Lower leg skin (tissue), 4 donors: ENCODE measurements around the gene GRIN3A. TPM values are rescaled to one million over a fixed set of nuclear protein-coding genes. Genes with fewer than 3 reads are reported as not detected.

Source experiments
- DNase-seq, 2 donors: peaks; one replicate each; pipeline ENCODE4 v3.0.0-alpha.2; 2019; ENCODE audit warnings: low spot score in 2 of 2
- H3K4me3 ChIP-seq: fragments of 200-600 bp; sonication (generic); 2 replicates; pipeline ENCODE4 v1.5.1; 2017; ENCODE audit warnings: mild to moderate bottlenecking, low read depth; ENCODE audit not compliant: poor library complexity, severe bottlenecking
- POLR2A ChIP-seq, 2 donors: fragments of 450-650 bp; IDR thresholded peaks; one replicate each; pipeline ENCODE4 v1.6.1; 2016 to 2017; ENCODE audit warnings: antibody characterized with exemption in 2 of 2, mild to moderate bottlenecking in 1 of 2, moderate library complexity in 1 of 2
- WGBS, 2 donors: methylation state at CpG; one replicate each; pipeline ENCODE4 v1.1.5; 2018; 5-methylcytosine and 5-hydroxymethylcytosine counted together
- intact Hi-C: fragments of 100-400 bp; cut with DNase I; formaldehyde crosslinking; loops from one replicate; pipeline ENCODE4 v1.15.0; 2023; ENCODE audit warnings: low total_unique reads
- total RNA-seq, 4 donors: library from RNA; depleted of rRNA; stranded (reverse); fragments of >200 nt; gene quantifications; one replicate each; pipeline ENCODE4 v1.1.0, GENCODE V29; 2016
- TF ChIP-seq, protein P1 (sequence below), 3 donors: fragments of 450-650 bp; IDR thresholded peaks; one replicate each; pipeline ENCODE4 v1.5.1; 2016; ENCODE audit warnings: antibody characterized with exemption in 3 of 3, mild to moderate bottlenecking in 3 of 3, moderate library complexity in 2 of 3

The GRIN3A gene
- total RNA-seq, 4 donors from 2014 or later, result not detected

DNA sequence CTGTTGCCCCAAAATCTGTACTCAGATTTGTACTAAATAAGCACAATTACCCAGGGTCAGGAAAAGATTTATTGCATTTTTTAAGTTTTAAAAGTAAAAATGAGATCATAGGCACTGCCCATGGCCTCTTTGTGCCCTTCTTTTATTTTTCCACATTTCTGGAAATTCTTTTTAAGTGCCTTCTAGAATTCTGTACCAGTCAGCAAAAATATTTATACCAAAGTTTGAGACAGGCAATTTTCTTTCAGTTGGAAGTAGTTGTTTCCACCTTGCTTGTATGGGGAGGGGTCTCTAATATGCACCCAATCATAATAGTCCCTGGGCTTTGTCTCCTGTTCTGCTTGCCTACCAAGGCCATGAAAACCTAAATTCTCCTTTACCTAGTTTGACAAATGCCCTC is 210.4 kb downstream of the GRIN3A start:
- intact Hi-C loops, result no loop called here
- no peak overlapping the region for H3K4me3 ChIP-seq
- no peak for TF ChIP-seq POLR2A (IDR thresholded peaks at IDR 0.05)
- no peak for DNase-seq

DNA sequence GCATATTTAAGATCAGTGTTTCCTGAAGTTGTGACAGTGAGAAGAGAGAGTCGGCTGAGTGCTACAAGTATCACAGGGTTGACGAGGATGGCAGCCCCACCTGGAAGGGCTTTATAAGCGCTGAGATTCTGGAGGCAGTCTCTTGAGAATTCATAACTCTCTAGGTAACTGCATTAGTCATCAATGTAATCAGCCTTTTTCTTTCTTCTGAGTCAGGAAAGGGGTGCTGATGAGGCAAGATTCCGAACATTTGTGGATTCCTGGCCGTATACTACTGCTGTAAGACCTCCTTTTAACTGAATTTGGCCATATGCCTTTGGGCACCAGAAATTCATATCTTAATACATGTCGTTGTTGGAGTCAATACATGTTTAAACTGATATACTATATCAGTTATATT is 211.4 kb downstream of the GRIN3A start:
- intact Hi-C loops, result no loop called here
- 74 to 78% methylated on average over 6 of the region's 6 CpGs for WGBS, 2 donors
- no peak for TF ChIP-seq POLR2A (IDR thresholded peaks at IDR 0.05)
- TF ChIP-seq, protein P1, sequence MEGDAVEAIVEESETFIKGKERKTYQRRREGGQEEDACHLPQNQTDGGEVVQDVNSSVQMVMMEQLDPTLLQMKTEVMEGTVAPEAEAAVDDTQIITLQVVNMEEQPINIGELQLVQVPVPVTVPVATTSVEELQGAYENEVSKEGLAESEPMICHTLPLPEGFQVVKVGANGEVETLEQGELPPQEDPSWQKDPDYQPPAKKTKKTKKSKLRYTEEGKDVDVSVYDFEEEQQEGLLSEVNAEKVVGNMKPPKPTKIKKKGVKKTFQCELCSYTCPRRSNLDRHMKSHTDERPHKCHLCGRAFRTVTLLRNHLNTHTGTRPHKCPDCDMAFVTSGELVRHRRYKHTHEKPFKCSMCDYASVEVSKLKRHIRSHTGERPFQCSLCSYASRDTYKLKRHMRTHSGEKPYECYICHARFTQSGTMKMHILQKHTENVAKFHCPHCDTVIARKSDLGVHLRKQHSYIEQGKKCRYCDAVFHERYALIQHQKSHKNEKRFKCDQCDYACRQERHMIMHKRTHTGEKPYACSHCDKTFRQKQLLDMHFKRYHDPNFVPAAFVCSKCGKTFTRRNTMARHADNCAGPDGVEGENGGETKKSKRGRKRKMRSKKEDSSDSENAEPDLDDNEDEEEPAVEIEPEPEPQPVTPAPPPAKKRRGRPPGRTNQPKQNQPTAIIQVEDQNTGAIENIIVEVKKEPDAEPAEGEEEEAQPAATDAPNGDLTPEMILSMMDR (IDR thresholded peaks at IDR 0.05), result no peak
- no peak for DNase-seq
- H3K4me3 ChIP-seq, result no peak overlapping the region

DNA sequence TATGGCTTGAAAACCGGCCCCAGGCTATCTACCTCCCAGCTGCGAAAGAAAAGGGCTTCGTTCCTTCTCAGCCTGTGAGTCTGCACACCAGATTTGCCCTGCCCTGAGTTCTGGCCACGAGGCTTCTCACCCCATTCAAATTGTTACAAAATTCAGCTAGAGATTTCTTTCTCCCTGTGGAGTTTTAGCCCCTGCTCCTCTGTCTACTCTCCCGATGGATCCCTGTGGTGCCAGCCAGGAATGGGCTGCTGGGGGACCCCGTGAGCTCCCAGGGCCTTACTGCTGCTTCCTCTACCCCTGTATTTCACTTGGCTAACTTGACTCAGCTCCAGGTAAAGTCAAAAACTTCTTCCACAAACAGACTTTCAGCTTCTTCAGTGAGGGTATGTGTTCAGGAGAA is 214.1 kb downstream of the GRIN3A start:
- TF ChIP-seq, protein P1 (IDR thresholded peaks at IDR 0.05), result no peak
- no peak for TF ChIP-seq POLR2A (IDR thresholded peaks at IDR 0.05)
- intact Hi-C loops, result no loop called here
- no peak for DNase-seq
- WGBS, 2 donors, result 84 to 86% methylated on average over 6 of the region's 6 CpGs
- H3K4me3 ChIP-seq, result no peak overlapping the region

Other genes with a start within 250 kb of the GRIN3A start
- 10 to 100 TPM; 21.6 to 25.0 (median 23.1) TPM for gene RNF20, start 204.8 kb downstream of the GRIN3A start, total RNA-seq
- gene PPP3R2, start 143.7 kb downstream of the GRIN3A start, total RNA-seq, result not detected